Uterus (tissue), 4 donors: ENCODE results near the gene PDXP. TPM values are rescaled to one million over a fixed set of nuclear protein-coding genes. Genes with fewer than 3 reads are reported as not detected.

ENCODE experiments used
- DNase-seq, 2 donors: peaks; one replicate each; pipeline ENCODE4 v3.0.0-alpha.2; 2019 to 2020
- H3K27ac ChIP-seq, 2 donors: fragments of 200-600 bp; sonication (generic); 1 replicate in 1 of 2; 2 replicates in 1 of 2; pipeline ENCODE4 v1.5.1; 2016 to 2018
- H3K27me3 ChIP-seq, 2 donors: fragments of 200-600 bp; sonication (generic); one replicate each; pipeline ENCODE4 v1.5.1; 2018 to 2019; ENCODE audit warnings: control low read depth in 1 of 2
- H3K36me3 ChIP-seq, 2 donors: fragments of 200-600 bp; sonication (generic); one replicate each; pipeline ENCODE4 v1.5.1; 2019; ENCODE audit warnings: control low read depth in 1 of 2
- H3K4me1 ChIP-seq, 2 donors: fragments of 200-600 bp; sonication (generic); one replicate each; pipeline ENCODE4 v1.5.1; 2018 to 2019; ENCODE audit warnings: control low read depth in 1 of 2
- H3K4me3 ChIP-seq, 2 donors: fragments of 200-600 bp; sonication (generic); 1 replicate in 1 of 2; 2 replicates in 1 of 2; pipeline ENCODE4 v1.5.1; 2018 to 2019; ENCODE audit warnings: mild to moderate bottlenecking in 1 of 2
- H3K9me3 ChIP-seq, 2 donors: fragments of 200-600 bp; sonication (generic); one replicate each; pipeline ENCODE4 v1.5.1; 2019; ENCODE audit warnings: control low read depth in 1 of 2
- POLR2A ChIP-seq, 2 donors: fragments of 450-650 bp; IDR thresholded peaks; one replicate each; pipeline ENCODE4 v1.6.1; 2016; ENCODE audit warnings: antibody characterized with exemption in 2 of 2, mild to moderate bottlenecking in 1 of 2, moderate library complexity in 1 of 2
- intact Hi-C: fragments of 100-400 bp; cut with DNase I; formaldehyde crosslinking; loops from one replicate; pipeline ENCODE4 v1.15.1; 2023; ENCODE audit warnings: low total_unique reads
- total RNA-seq, 4 donors: library from RNA; depleted of rRNA in 3 of 4; stranded (reverse); fragments of >200 nt in 3 of 4; gene quantifications; one replicate each; pipeline versions ENCODE4 v1.1.0 to v1.2.4, GENCODE V29; 2014 to 2023
- TF ChIP-seq, protein P1 (sequence below), 4 experiments: fragments of 200-600 bp in 2 of 4; fragments of 450-650 bp in 2 of 4; sonication (generic) in 2 of 4; IDR thresholded peaks; one replicate each; pipeline ENCODE4 v1.5.1; 2016 to 2019; ENCODE audit warnings: antibody characterized with exemption in 4 of 4, mild to moderate bottlenecking in 2 of 4, moderate library complexity in 1 of 4
- donor health status: DM: yes; HTN: yes; CAD: no.

The PDXP gene
- total RNA-seq, 4 donors from 2014 or later = 0.88 to 10.7 (median 3.7) TPM

DNA sequence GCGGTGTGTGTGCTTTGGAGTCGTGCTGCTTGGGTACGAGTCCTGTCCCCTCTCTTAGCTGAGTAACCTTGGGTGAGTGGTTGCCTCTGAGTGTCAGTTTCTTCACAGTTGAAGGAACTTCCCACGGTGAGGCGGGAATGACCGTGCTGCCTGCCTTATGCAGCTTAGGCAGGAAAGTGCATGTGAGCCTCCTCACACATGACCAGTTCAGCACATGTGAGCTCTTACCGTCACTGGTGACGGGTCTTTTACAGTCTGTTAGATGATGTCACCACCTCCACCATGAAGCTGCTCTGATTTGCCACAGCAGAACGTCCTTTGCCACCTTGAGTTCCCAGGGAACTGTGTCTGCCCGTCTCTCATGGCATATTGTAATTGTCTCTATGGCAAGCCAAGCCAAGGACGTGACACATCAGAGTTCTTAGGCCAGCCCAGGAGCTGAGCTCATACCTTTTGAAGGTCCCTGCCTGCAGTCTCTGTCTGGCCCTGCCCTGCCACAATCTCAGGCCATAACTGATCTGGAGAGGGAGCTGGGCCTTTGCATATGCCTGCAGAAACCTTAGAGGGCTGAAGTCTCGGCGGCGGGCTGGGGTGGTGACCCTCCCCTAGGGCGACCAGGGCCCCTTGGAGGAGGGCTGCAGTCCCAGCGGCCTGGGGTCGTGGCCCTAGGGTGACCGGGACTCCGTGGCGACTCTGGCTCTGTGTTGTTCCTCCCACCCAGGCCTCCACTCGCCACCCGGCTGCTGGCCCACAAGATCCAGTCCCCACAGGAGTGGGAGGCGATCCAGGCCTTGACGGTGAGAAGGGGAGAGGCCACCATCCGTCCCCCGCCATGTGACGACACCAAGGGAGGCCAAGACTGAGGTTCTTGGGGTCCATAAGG, 42.1 kb upstream of the PDXP start:
- TF ChIP-seq POLR2A (IDR thresholded peaks at IDR 0.05) = no peak
- TF ChIP-seq, protein P1, sequence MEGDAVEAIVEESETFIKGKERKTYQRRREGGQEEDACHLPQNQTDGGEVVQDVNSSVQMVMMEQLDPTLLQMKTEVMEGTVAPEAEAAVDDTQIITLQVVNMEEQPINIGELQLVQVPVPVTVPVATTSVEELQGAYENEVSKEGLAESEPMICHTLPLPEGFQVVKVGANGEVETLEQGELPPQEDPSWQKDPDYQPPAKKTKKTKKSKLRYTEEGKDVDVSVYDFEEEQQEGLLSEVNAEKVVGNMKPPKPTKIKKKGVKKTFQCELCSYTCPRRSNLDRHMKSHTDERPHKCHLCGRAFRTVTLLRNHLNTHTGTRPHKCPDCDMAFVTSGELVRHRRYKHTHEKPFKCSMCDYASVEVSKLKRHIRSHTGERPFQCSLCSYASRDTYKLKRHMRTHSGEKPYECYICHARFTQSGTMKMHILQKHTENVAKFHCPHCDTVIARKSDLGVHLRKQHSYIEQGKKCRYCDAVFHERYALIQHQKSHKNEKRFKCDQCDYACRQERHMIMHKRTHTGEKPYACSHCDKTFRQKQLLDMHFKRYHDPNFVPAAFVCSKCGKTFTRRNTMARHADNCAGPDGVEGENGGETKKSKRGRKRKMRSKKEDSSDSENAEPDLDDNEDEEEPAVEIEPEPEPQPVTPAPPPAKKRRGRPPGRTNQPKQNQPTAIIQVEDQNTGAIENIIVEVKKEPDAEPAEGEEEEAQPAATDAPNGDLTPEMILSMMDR (IDR thresholded peaks at IDR 0.05) = no peak
- Histone ChIP-seq H3K27me3 (no peaks in the 10 kb centered on the region), H3K9me3 (no peaks in the 10 kb centered on the region), H3K27ac (no peak overlapping the region), H3K36me3 (no peaks in the 10 kb centered on the region), H3K4me1 (peaks cover 3 to 7% of the 10 kb centered on the region in 2 donors), H3K4me3 (no peak overlapping the region)
- DNase-seq = no peak
- intact Hi-C loops = no loop called here

DNA sequence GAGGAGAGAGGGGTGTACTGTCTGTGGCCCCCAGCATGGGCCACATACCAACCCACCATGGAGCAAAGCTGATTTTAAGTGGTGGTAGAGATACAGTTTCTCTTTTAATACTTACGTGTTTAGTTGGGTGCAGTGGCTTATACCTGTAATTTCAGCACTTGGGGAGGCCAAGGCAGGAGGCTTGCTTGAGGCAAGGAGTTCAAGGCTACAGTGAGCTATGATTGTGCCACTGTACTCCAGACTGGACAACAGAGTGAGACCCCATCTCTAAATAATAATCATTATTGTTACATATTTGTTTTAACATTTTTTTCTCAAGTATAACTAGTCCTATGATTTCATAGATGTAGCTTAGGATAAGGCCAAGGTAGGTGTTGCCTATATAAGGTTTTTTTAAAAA, 41.1 kb upstream of the PDXP start:
- no peaks in the 10 kb centered on the region for H3K9me3 ChIP-seq
- no peak overlapping the region for H3K27ac ChIP-seq
- no peaks in the 10 kb centered on the region for H3K36me3 ChIP-seq
- TF ChIP-seq, protein P1 (IDR thresholded peaks at IDR 0.05) = no peak
- TF ChIP-seq POLR2A (IDR thresholded peaks at IDR 0.05) = no peak
- H3K4me3 ChIP-seq = no peak overlapping the region
- peaks cover 3 to 7% of the 10 kb centered on the region in 2 donors for H3K4me1 ChIP-seq
- no peak for DNase-seq
- H3K27me3 ChIP-seq = no peaks in the 10 kb centered on the region
- intact Hi-C loops = no loop called here

DNA sequence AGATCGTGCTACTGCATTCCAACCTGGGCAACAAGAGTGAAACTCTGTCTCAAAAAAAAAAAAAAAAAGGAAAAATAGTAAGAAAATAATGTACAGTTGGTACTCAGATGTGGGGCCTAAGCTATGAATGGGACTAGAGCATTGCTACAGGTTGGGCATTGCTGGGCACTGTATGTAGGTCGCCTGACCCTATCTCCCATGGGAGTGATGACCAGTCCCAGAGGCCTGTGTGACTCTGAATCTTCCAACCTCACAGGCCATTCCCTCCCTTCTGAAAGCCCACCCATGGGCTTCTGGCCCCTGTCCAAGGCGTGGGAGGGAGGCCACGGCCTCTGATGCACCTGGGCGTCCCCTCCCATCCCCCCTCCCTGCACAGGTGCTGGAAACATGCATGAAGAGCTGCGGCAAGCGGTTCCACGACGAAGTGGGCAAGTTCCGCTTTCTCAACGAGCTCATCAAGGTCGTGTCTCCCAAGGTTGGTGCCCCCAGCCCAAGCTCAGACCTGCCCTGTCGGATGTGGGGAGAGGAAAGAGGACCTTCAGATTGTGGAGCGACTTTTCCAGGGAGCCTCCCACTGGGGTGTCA, 40.4 kb upstream of the PDXP start:
- Histone ChIP-seq H3K9me3 (no peaks in the 10 kb centered on the region), H3K27ac (no peak overlapping the region), H3K27me3 (no peaks in the 10 kb centered on the region), H3K4me1 (peaks cover 2 to 7% of the 10 kb centered on the region in 2 donors), H3K4me3 (no peak overlapping the region), H3K36me3 (no peaks in the 10 kb centered on the region)
- intact Hi-C loops = no loop called here
- DNase-seq = no peak
- TF ChIP-seq, protein P1 (IDR thresholded peaks at IDR 0.05) = no peak
- TF ChIP-seq POLR2A (IDR thresholded peaks at IDR 0.05) = no peak

DNA sequence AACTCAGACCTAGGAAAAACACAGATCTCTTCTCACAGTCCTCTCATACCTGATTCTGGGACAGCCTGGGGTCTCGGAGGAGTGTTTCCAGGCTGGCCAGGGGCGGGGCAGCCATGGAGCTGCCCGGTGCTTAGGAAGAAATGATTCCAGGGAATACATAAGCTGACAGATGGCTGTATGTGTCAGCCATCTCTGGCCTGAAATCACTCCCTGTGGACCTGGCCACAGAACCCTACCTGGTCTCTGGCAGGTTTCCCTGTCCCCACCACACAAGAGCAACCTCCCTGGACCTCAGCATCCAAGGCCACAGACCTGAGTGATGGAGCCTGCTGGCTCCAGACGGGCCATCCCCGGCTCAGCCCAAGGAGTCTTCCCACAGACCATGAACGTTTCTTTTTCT, 39.8 kb upstream of the PDXP start:
- DNase-seq = no peak
- Histone ChIP-seq H3K27me3 (no peaks in the 10 kb centered on the region), H3K4me1 (peaks cover 0 to 2% of the 10 kb centered on the region in 2 donors), H3K36me3 (no peaks in the 10 kb centered on the region), H3K27ac (no peak overlapping the region), H3K4me3 (no peak overlapping the region), H3K9me3 (no peaks in the 10 kb centered on the region)
- intact Hi-C loops = no loop called here
- TF ChIP-seq, protein P1 (IDR thresholded peaks at IDR 0.05) = no peak
- no peak for TF ChIP-seq POLR2A (IDR thresholded peaks at IDR 0.05)

DNA sequence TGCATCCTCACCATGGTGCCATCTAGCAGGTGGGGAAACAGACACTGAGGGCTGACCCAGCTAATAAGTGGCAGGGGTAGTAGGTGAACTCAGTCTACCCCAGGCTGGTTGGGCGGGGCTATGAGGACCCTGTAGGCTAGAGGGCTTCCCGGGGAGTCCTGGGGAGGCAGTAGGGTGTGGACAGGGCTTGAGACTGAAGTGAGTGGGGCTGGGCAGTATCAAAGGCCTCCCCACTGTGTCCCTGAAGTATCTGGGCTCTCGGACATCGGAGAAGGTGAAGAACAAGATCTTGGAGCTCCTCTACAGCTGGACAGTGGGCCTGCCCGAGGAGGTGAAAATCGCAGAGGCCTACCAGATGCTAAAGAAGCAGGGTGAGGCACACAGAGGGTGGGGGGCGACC, 38.5 kb upstream of the PDXP start:
- no peak overlapping the region for H3K27ac ChIP-seq
- H3K4me3 ChIP-seq = no peak overlapping the region
- no peak for TF ChIP-seq POLR2A (IDR thresholded peaks at IDR 0.05)
- TF ChIP-seq, protein P1 (IDR thresholded peaks at IDR 0.05) = no peak
- DNase-seq = no peak
- H3K36me3 ChIP-seq = no peaks in the 10 kb centered on the region
- H3K4me1 ChIP-seq = no peaks in the 10 kb centered on the region
- H3K27me3 ChIP-seq = no peaks in the 10 kb centered on the region
- H3K9me3 ChIP-seq = no peaks in the 10 kb centered on the region
- intact Hi-C loops = no loop called here
